ENCODE data around the gene DYNC1LI2. TPM values are rescaled to one million over a fixed set of nuclear protein-coding genes. Genes with fewer than 3 reads are reported as not detected.

The DYNC1LI2 gene
- total RNA-seq, result 42.3 and 74.3 TPM in 2 replicates

GRCh38 chr16:66751303-66751991 is at the start of gene DYNC1LI2:
TSS of gene DYNC1LI2 (minus strand) at chr16:66751609. CDS start at chr16:66751591, 18 bp downstream.

GRCh38 chr16:66696669-66697630 is 54.5 kb downstream of the DYNC1LI2 start, which contains the start of gene CMTM4:
TSS of gene CMTM4 (minus strand) at chr16:66696743. CDS start at chr16:66696525, 218 bp downstream.

Other genes starting within 250 kb of the DYNC1LI2 start
- 35.4 and 36.4 TPM in 2 replicates for gene TK2, start 201.5 kb downstream of the DYNC1LI2 start, total RNA-seq
- 29.1 and 29.4 TPM in 2 replicates for gene CKLF, start 199.0 kb downstream of the DYNC1LI2 start, total RNA-seq
- 0.25 and 1.2 TPM in 2 replicates for gene CMTM1, start 185.2 kb downstream of the DYNC1LI2 start, total RNA-seq
- gene CMTM2, start 172.1 kb downstream of the DYNC1LI2 start, total RNA-seq, result not detected in 2 replicates
- 25.0 and 34.9 TPM in 2 replicates for gene CMTM3, start 146.9 kb downstream of the DYNC1LI2 start, total RNA-seq
- gene CMTM4, start 54.9 kb downstream of the DYNC1LI2 start, total RNA-seq, result 10.8 and 11.0 TPM in 2 replicates
- not detected in 2 replicates for gene TERB1, start 50.0 kb upstream of the DYNC1LI2 start, total RNA-seq
- gene NAE1, start 79.4 kb upstream of the DYNC1LI2 start, total RNA-seq, result 29.0 and 36.8 TPM in 2 replicates
- gene CA7, start 92.8 kb upstream of the DYNC1LI2 start, total RNA-seq, result not detected in 2 replicates
- gene PDP2, start 128.9 kb upstream of the DYNC1LI2 start, total RNA-seq, result 8.6 and 10.0 TPM in 2 replicates
- not detected in 2 replicates for gene CDH16, start 167.3 kb upstream of the DYNC1LI2 start, total RNA-seq
- 1.00 TPM in 1 of 2 replicates, not detected in the other for gene RRAD, start 173.9 kb upstream of the DYNC1LI2 start, total RNA-seq
- 35.9 and 48.6 TPM in 2 replicates for gene CIAO2B, start 182.8 kb upstream of the DYNC1LI2 start, total RNA-seq
- gene CES2, start 183.9 kb upstream of the DYNC1LI2 start, total RNA-seq, result 17.9 and 22.6 TPM in 2 replicates
- gene CES3, start 209.7 kb upstream of the DYNC1LI2 start, total RNA-seq, result not detected in 2 replicates
- 2.2 and 4.4 TPM in 2 replicates for gene CES4A, start 237.0 kb upstream of the DYNC1LI2 start, total RNA-seq